Activated CD4-positive, alpha-beta T cell treated with anti-CD3 and anti-CD28 coated beads, Interleukin-2, amount 50 U/mL, for 4 hours (primary cell): ENCODE data around the gene ENDOV.
A peak's percentile ranks its signal among the peaks of the same experiment; 100 is the strongest.

Experiments
- DNase-seq, 2 experiments: peaks; one replicate each; pipeline ENCODE4 v3.0.0-alpha.2; 2020

The ENDOV gene

GRCh38 chr17:80416940-80417293, 1.9 kb downstream of the ENDOV start:
- no peak for DNase-seq

GRCh38 chr17:80418589-80418988, 3.6 kb downstream of the ENDOV start:
- DNase-seq = no peak

GRCh38 chr17:80419255-80419654, 4.3 kb downstream of the ENDOV start:
- no peak for DNase-seq

GRCh38 chr17:80421381-80422090, 6.6 kb downstream of the ENDOV start:
- DNase-seq = no peak

- no peak for DNase-seq
These were observed 7.3 kb downstream of the ENDOV start for GRCh38 chr17:80422276-80422675.

- DNase-seq = no peak
These were observed 8.0 kb downstream of the ENDOV start for GRCh38 chr17:80422981-80423380.

GRCh38 chr17:80423536-80424225, 8.7 kb downstream of the ENDOV start:
- no peak for DNase-seq

- no peak for DNase-seq
These were observed 9.3 kb downstream of the ENDOV start for GRCh38 chr17:80424261-80424660.

- DNase-seq = no peak
These were observed 10.2 kb downstream of the ENDOV start for GRCh38 chr17:80424878-80425765.

- DNase-seq = no peak
These were observed 11.0 kb downstream of the ENDOV start for GRCh38 chr17:80425835-80426426.

- peak; percentile 84 to 87 for DNase-seq
These were observed 11.8 kb downstream of the ENDOV start for GRCh38 chr17:80426671-80427326.

- no peak for DNase-seq
These were observed 12.7 kb downstream of the ENDOV start for GRCh38 chr17:80427366-80428282.

- no peak for DNase-seq
These were observed 13.4 kb downstream of the ENDOV start for GRCh38 chr17:80428363-80428762.

GRCh38 chr17:80428796-80429195, 13.8 kb downstream of the ENDOV start:
- DNase-seq = no peak

GRCh38 chr17:80429356-80430275, 14.6 kb downstream of the ENDOV start:
- DNase-seq = no peak

- DNase-seq = no peak
These were observed 15.7 kb downstream of the ENDOV start for GRCh38 chr17:80430446-80431245.

- DNase-seq = no peak
These were observed 16.6 kb downstream of the ENDOV start for GRCh38 chr17:80431246-80432195.

GRCh38 chr17:80432350-80432955, 17.5 kb downstream of the ENDOV start:
- DNase-seq = no peak
